WTC11 (cell line): ENCODE measurements around the gene CHST11. TPM values are rescaled to one million over a fixed set of nuclear protein-coding genes. Genes with fewer than 3 reads are reported as not detected.

Experiments used
- ATAC-seq: fragments of 200-7000 bp; cut with Tn5 transposase; 2 replicates; pipeline ENCODE4 v1.10.0; 2021; ENCODE audit warnings: mild to moderate bottlenecking, moderate library complexity
- CTCF ChIA-PET: fragments of 300-600 bp; sonication (Branson Sonifier 250); formaldehyde crosslinking; loops from one replicate; lab custom pipeline; 2021; ENCODE audit warnings: antibody characterized with exemption; lab: Charles Lee
- POLR2A ChIA-PET: fragments of 350-600 bp; sonication (Branson Sonifier 250); formaldehyde crosslinking; loops from one replicate; lab custom pipeline; 2021; ENCODE audit warnings: antibody characterized with exemption; lab: Charles Lee
- DNase-seq: peaks from one replicate; pipeline ENCODE4 v3.0.0; 2021; ENCODE audit warnings: low spot score
- H3K27ac Mint-ChIP-seq: 2 replicates; pipeline ENCODE4 v1.8.0; 2021; ENCODE audit warnings: mixed read lengths
- H3K27me3 Mint-ChIP-seq: 2 replicates; pipeline ENCODE4 v1.8.0; 2021; ENCODE audit warnings: low read depth, mild to moderate bottlenecking, moderate library complexity, mixed read lengths
- H3K36me3 Mint-ChIP-seq: 2 replicates; pipeline ENCODE4 v1.8.0; 2021; ENCODE audit warnings: mixed read lengths
- H3K4me1 Mint-ChIP-seq: 2 replicates; pipeline ENCODE4 v1.8.0; 2022; ENCODE audit warnings: mixed read lengths
- H3K4me3 Mint-ChIP-seq: 2 replicates; pipeline ENCODE4 v1.8.0; 2021; ENCODE audit warnings: mild to moderate bottlenecking, moderate library complexity, mixed read lengths
- H3K9me3 Mint-ChIP-seq: 2 replicates; pipeline ENCODE4 v1.8.0; 2021; ENCODE audit warnings: mixed read lengths
- CREM ChIP-seq: sonication (generic); formaldehyde crosslinking; IDR thresholded peaks from 2 replicates; pipeline ENCODE4 v1.8.1; 2022; ENCODE audit warnings: mild to moderate bottlenecking, missing genetic modification reagents, moderate library complexity
- GRHL2 ChIP-seq: fragments of 250-450 bp; sonication (Bioruptor Pico); IDR thresholded peaks from 2 replicates; pipeline ENCODE4 v1.8.0; 2022; ENCODE audit warnings: mild to moderate bottlenecking, moderate library complexity; ENCODE audit not compliant: insufficient replicate concordance, severe bottlenecking
- GTF2I ChIP-seq: fragments of 250-450 bp; sonication (Bioruptor Pico); conservative IDR thresholded peaks from 2 replicates; pipeline ENCODE4 v1.4.0; 2021; ENCODE audit warnings: mild to moderate bottlenecking
- IRF2 ChIP-seq: sonication (generic); formaldehyde crosslinking; IDR thresholded peaks from 2 replicates; pipeline ENCODE4 v1.8.0; 2022; ENCODE audit warnings: low read depth, missing genetic modification reagents, borderline replicate concordance
- MYBL2 ChIP-seq: sonication (generic); formaldehyde crosslinking; IDR thresholded peaks from 2 replicates; pipeline ENCODE4 v1.8.1; 2023; ENCODE audit warnings: mild to moderate bottlenecking, moderate library complexity, missing genetic modification reagents
- NR2C2 ChIP-seq: sonication (generic); formaldehyde crosslinking; IDR thresholded peaks from 2 replicates; pipeline ENCODE4 v1.8.0; 2022; ENCODE audit warnings: mild to moderate bottlenecking, missing genetic modification reagents
- NR3C1 ChIP-seq: sonication (generic); formaldehyde crosslinking; conservative IDR thresholded peaks from 2 replicates; pipeline ENCODE4 v1.8.1; 2023; ENCODE audit warnings: low read depth, mild to moderate bottlenecking, missing genetic modification reagents
- RELA ChIP-seq: sonication (generic); formaldehyde crosslinking; IDR thresholded peaks from 2 replicates; pipeline ENCODE4 v1.8.1; 2022; ENCODE audit warnings: missing genetic modification reagents, mild to moderate bottlenecking, borderline replicate concordance
- RORB ChIP-seq: fragments of 250-450 bp; sonication (Bioruptor Pico); IDR thresholded peaks from 2 replicates; pipeline ENCODE4 v1.9.0; 2021; ENCODE audit warnings: mild to moderate bottlenecking
- ZNF263 ChIP-seq: sonication (generic); formaldehyde crosslinking; IDR thresholded peaks from 2 replicates; pipeline ENCODE4 v1.8.1; 2022; ENCODE audit warnings: low read depth, mild to moderate bottlenecking, moderate library complexity, missing genetic modification reagents
- ZNF396 ChIP-seq: fragments of 250-450 bp; sonication (Bioruptor Pico); IDR thresholded peaks from 2 replicates; pipeline ENCODE4 v1.8.0; 2021; ENCODE audit warnings: mild to moderate bottlenecking, moderate library complexity, borderline replicate concordance
- total RNA-seq: library from RNA; stranded (reverse); gene quantifications from 3 replicates; pipeline ENCODE4 v1.2.3, GENCODE V29; 2021
- TF ChIP-seq, protein P1 (sequence below): sonication (generic); formaldehyde crosslinking; IDR thresholded peaks from 2 replicates; pipeline ENCODE4 v1.8.1; 2022; ENCODE audit warnings: missing genetic modification reagents, borderline replicate concordance
- TF ChIP-seq, protein P2 (sequence below): sonication (generic); formaldehyde crosslinking; IDR thresholded peaks from 2 replicates; pipeline ENCODE4 v1.8.0; 2022; ENCODE audit warnings: missing genetic modification reagents
- TF ChIP-seq, protein P3 (sequence below): sonication (generic); formaldehyde crosslinking; IDR thresholded peaks from 2 replicates; pipeline ENCODE4 v1.8.1; 2022; ENCODE audit warnings: low read depth, missing genetic modification reagents, borderline replicate concordance
- TF ChIP-seq, protein P4 (sequence below): fragments of 250-450 bp; sonication (Bioruptor Pico); IDR thresholded peaks from 2 replicates; pipeline ENCODE4 v1.9.0; 2021; ENCODE audit warnings: moderate library complexity, mild to moderate bottlenecking, inconsistent platforms, borderline replicate concordance
- TF ChIP-seq, protein P5 (sequence below): fragments of 250-450 bp; sonication (Bioruptor Pico); IDR thresholded peaks from 2 replicates; pipeline ENCODE4 v1.9.0; 2021; ENCODE audit warnings: mild to moderate bottlenecking, borderline replicate concordance
- TF ChIP-seq, protein P6 (sequence below): fragments of 250-450 bp; sonication (Bioruptor Pico); IDR thresholded peaks from 2 replicates; pipeline ENCODE4 v2.1.2; 2022; ENCODE audit warnings: mild to moderate bottlenecking, moderate library complexity

CHST11 gene
- total RNA-seq, 1 experiment from 2014 or later, result 24.2 TPM

DNA sequence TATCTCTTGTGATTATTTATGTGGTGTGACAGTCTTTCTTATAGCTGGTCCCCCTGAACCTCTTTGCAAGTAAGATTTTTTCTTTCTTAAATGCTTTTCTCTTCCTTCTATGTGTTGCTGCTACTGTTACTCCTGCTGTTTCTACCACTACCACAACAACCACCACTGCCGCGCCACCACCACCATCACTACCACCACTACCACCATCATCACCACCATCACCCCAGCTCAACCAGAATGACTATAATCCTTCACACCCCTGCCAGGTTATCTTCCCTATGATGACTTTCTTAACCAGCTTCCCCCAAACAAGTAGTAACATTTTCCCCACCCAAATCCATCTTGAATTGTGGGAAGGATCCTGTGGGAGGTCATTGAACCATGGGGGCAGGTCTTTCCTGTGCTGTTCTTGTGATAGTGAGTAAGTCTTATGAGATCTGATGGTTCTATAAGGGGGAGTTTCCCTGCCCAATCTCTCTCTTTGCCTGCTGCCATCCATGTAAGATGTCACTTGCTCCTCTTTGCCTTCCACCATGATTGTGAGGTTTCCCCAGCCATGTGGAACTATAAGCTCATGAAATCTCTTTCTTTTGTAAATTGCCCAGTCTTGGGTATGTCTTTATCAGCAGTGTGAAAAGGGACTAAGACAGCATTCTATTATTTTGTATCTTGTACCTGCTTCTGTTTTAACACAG is 52.2 kb downstream of the CHST11 start (continued):
- no peak for TF ChIP-seq GRHL2 (CRISPR knock-in tag)
- TF ChIP-seq CREM, result no peak
- TF ChIP-seq GTF2I (CRISPR knock-in tag), result no peak

DNA sequence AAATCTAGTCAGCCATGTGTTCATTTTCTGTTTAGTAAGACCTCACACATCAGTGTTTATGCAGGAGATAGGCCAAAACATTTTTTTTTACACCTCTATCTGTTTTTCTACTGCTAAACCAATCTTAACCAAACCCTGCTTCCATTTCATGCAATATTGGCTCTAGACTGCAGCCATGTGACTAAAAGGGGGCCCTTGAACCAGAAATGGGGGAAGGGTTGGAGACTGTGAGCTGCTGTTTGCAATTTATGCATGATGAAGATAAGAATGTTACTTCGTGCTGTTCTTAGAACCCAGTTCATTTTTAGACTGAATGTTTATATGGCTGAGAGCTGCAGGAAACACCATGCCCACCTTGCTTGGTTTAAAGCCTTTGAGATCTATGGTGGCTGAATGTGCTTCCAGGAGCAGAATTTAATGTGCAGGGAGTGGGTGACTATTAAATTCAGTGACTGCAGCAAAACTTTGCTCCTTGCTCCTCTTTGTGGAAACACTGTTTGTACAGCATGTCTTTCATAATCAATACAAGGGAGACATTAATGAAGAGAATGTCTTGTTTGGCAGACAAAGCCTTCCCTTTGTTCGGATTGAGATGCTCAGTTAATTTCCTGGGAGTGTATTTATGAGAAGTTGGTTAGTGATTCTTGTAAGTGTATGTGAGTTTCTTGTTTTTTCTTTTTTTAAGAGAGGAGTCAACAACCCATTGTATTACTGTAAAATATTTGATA is 53.6 kb downstream of the CHST11 start:
- Mint-ChIP-seq H3K36me3 (peaks cover 6% of the 10 kb centered on the region), H3K4me3 (no peak overlapping the region), H3K27ac (no peak overlapping the region), H3K4me1 (peaks cover 62% of the 10 kb centered on the region), H3K9me3 (peaks cover 7% of the 10 kb centered on the region), H3K27me3 (no peaks in the 10 kb centered on the region)
- POLR2A ChIA-PET, result no interaction called here
- TF ChIP-seq, protein P1, sequence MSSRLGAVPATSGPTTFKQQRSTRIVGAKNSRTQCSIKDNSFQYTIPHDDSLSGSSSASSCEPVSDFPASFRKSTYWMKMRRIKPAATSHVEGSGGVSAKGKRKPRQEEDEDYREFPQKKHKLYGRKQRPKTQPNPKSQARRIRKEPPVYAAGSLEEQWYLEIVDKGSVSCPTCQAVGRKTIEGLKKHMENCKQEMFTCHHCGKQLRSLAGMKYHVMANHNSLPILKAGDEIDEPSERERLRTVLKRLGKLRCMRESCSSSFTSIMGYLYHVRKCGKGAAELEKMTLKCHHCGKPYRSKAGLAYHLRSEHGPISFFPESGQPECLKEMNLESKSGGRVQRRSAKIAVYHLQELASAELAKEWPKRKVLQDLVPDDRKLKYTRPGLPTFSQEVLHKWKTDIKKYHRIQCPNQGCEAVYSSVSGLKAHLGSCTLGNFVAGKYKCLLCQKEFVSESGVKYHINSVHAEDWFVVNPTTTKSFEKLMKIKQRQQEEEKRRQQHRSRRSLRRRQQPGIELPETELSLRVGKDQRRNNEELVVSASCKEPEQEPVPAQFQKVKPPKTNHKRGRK (CRISPR knock-in tag), result no peak
- TF ChIP-seq, protein P2, sequence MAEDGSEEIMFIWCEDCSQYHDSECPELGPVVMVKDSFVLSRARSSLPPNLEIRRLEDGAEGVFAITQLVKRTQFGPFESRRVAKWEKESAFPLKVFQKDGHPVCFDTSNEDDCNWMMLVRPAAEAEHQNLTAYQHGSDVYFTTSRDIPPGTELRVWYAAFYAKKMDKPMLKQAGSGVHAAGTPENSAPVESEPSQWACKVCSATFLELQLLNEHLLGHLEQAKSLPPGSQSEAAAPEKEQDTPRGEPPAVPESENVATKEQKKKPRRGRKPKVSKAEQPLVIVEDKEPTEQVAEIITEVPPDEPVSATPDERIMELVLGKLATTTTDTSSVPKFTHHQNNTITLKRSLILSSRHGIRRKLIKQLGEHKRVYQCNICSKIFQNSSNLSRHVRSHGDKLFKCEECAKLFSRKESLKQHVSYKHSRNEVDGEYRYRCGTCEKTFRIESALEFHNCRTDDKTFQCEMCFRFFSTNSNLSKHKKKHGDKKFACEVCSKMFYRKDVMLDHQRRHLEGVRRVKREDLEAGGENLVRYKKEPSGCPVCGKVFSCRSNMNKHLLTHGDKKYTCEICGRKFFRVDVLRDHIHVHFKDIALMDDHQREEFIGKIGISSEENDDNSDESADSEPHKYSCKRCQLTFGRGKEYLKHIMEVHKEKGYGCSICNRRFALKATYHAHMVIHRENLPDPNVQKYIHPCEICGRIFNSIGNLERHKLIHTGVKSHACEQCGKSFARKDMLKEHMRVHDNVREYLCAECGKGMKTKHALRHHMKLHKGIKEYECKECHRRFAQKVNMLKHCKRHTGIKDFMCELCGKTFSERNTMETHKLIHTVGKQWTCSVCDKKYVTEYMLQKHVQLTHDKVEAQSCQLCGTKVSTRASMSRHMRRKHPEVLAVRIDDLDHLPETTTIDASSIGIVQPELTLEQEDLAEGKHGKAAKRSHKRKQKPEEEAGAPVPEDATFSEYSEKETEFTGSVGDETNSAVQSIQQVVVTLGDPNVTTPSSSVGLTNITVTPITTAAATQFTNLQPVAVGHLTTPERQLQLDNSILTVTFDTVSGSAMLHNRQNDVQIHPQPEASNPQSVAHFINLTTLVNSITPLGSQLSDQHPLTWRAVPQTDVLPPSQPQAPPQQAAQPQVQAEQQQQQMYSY (CRISPR knock-in tag), result no peak
- TF ChIP-seq, protein P3, sequence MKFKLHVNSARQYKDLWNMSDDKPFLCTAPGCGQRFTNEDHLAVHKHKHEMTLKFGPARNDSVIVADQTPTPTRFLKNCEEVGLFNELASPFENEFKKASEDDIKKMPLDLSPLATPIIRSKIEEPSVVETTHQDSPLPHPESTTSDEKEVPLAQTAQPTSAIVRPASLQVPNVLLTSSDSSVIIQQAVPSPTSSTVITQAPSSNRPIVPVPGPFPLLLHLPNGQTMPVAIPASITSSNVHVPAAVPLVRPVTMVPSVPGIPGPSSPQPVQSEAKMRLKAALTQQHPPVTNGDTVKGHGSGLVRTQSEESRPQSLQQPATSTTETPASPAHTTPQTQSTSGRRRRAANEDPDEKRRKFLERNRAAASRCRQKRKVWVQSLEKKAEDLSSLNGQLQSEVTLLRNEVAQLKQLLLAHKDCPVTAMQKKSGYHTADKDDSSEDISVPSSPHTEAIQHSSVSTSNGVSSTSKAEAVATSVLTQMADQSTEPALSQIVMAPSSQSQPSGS (CRISPR knock-in tag), result no peak
- no peak for TF ChIP-seq NR2C2 (CRISPR knock-in tag)
- DNase-seq (no peak), ATAC-seq (no peak)
- CTCF ChIA-PET, result no interaction called here

DNA sequence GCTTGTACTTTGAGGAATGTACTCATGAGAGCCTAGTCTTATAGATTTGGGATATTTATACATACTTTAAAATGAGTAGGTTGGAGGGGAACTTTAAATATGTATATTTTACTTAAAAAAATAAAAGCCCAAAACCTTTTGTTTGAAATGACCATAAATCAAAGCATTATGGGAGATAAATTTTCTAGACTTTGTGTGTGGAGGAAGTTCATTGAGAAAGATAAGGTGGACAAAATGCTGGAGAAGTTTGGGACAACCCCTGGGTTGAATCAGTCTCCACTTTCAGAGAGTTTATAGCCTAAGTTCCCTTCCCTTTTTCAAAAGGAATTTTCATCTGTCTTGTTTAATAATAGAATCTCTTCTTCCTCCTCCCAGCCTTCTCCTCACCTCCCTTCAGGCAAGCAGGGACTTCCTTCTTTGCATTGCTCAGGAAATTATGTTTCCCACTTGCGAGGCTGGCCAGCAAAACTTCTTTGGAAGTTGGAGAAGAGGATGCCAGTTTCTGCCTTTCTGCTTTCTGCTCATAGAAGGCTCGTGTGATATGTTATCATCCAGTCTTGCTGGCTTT is 54.2 kb downstream of the CHST11 start:
- DNase-seq, result no peak
- peaks cover 7% of the 10 kb centered on the region for H3K9me3 Mint-ChIP-seq
- ChIA-PET CTCF (no interaction called here), POLR2A (no interaction called here)
- H3K27me3 Mint-ChIP-seq, result no peaks in the 10 kb centered on the region
- ATAC-seq, result no peak
- peaks cover 6% of the 10 kb centered on the region for H3K36me3 Mint-ChIP-seq
- no peak overlapping the region for H3K27ac Mint-ChIP-seq
- H3K4me1 Mint-ChIP-seq, result peaks cover 57% of the 10 kb centered on the region
- no peak overlapping the region for H3K4me3 Mint-ChIP-seq
- TF ChIP-seq MYBL2, result no peak
- TF ChIP-seq NR2C2 (CRISPR knock-in tag), result no peak
- no peak for TF ChIP-seq RORB (CRISPR knock-in tag)
- TF ChIP-seq IRF2, result no peak
- no peak for TF ChIP-seq ZNF263 (CRISPR knock-in tag)
- no peak for TF ChIP-seq RELA (CRISPR knock-in tag)
- TF ChIP-seq, protein P4, sequence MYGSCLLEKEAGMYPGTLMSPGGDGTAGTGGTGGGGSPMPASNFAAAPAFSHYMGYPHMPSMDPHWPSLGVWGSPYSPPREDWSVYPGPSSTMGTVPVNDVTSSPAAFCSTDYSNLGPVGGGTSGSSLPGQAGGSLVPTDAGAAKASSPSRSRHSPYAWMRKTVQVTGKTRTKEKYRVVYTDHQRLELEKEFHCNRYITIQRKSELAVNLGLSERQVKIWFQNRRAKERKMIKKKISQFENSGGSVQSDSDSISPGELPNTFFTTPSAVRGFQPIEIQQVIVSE, result no peak
- TF ChIP-seq, protein P5, sequence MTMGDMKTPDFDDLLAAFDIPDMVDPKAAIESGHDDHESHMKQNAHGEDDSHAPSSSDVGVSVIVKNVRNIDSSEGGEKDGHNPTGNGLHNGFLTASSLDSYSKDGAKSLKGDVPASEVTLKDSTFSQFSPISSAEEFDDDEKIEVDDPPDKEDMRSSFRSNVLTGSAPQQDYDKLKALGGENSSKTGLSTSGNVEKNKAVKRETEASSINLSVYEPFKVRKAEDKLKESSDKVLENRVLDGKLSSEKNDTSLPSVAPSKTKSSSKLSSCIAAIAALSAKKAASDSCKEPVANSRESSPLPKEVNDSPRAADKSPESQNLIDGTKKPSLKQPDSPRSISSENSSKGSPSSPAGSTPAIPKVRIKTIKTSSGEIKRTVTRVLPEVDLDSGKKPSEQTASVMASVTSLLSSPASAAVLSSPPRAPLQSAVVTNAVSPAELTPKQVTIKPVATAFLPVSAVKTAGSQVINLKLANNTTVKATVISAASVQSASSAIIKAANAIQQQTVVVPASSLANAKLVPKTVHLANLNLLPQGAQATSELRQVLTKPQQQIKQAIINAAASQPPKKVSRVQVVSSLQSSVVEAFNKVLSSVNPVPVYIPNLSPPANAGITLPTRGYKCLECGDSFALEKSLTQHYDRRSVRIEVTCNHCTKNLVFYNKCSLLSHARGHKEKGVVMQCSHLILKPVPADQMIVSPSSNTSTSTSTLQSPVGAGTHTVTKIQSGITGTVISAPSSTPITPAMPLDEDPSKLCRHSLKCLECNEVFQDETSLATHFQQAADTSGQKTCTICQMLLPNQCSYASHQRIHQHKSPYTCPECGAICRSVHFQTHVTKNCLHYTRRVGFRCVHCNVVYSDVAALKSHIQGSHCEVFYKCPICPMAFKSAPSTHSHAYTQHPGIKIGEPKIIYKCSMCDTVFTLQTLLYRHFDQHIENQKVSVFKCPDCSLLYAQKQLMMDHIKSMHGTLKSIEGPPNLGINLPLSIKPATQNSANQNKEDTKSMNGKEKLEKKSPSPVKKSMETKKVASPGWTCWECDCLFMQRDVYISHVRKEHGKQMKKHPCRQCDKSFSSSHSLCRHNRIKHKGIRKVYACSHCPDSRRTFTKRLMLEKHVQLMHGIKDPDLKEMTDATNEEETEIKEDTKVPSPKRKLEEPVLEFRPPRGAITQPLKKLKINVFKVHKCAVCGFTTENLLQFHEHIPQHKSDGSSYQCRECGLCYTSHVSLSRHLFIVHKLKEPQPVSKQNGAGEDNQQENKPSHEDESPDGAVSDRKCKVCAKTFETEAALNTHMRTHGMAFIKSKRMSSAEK (CRISPR knock-in tag), result no peak
- no peak for TF ChIP-seq NR3C1 (CRISPR knock-in tag)
- TF ChIP-seq, protein P6, sequence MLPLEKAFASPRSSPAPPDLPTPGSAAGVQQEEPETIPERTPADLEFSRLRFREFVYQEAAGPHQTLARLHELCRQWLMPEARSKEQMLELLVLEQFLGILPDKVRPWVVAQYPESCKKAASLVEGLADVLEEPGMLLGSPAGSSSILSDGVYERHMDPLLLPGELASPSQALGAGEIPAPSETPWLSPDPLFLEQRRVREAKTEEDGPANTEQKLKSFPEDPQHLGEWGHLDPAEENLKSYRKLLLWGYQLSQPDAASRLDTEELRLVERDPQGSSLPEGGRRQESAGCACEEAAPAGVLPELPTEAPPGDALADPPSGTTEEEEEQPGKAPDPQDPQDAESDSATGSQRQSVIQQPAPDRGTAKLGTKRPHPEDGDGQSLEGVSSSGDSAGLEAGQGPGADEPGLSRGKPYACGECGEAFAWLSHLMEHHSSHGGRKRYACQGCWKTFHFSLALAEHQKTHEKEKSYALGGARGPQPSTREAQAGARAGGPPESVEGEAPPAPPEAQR (CRISPR knock-in tag), result no peak
- TF ChIP-seq ZNF396 (CRISPR knock-in tag), result no peak
